GM19438 (cell line): ENCODE measurements around the gene KLHL3.
A peak's percentile ranks its signal among the peaks of the same experiment; 100 is the strongest.

ENCODE experiments used
- ATAC-seq: cut with Tn5 transposase; IDR thresholded peaks from one replicate; pipeline ENCODE4 v1.9.1; 2021; ENCODE audit warnings: low read depth; ENCODE audit not compliant: unreplicated experiment

The KLHL3 gene

DNA sequence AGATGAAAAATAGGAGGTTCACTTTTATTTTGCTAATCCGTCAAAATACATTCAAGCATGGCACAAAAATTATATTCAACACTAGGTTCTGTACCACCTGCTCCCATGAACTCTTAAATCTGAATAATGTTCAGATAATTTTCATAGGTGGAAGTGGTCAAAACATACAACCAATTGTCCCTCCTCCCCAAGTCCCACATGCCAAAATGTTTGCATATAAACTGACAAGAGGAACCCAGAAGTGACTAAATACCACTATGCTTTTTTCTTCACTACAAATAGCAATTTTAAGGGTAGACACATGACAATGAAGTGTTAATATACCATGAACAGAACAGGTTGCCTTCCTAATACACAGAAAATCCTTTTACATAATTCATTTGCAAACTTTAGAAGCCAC is 14.5 kb upstream of the KLHL3 start:
- ATAC-seq, result no peak

DNA sequence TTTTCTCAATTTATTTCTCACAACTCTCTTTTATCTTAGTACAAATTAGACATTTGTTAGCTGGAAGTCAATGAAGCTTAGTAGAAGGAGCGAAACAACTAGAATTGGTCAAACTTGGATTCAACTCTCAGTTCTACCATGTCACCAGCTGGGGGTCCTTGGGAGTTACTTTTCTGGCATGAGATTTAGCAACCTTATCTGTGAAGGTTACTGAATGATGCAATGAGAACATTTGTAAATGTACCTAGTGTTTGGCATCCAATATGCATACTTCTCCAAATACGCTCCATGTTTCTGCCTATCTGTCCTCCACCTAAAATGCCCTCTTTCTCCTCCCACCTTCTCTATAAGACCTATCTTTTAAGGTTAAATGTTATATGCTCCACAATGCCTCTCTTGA is 12.0 kb upstream of the KLHL3 start:
- no peak for ATAC-seq

DNA sequence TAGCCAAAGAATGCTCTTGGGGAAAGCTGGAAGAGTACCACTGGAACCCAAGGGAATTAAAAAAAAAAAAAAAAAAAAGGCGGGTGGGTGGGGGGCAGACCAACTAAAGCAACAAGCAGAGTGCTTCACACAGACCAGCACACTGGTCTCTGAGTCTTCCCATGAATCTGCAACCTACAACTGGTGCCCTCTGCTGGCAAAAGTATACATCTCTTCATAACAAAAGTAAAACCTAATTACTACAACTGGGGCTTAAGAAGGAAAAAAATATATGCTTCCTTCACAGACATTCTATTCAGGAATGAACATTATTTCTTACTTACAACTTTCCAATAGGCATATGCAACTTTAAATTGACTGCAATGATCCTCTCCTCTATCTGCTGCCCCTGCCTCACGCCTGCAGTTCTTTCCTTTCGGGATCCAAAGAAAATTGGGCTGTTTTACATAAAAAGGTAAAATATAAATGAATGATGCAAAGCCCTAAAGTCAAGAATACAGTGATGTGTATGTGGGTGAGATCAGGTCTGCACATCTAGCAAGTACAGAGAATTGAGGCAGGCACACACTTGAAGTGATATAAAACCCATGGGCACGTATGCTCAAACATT is 7.2 kb upstream of the KLHL3 start:
- ATAC-seq, result peak; percentile 69

DNA sequence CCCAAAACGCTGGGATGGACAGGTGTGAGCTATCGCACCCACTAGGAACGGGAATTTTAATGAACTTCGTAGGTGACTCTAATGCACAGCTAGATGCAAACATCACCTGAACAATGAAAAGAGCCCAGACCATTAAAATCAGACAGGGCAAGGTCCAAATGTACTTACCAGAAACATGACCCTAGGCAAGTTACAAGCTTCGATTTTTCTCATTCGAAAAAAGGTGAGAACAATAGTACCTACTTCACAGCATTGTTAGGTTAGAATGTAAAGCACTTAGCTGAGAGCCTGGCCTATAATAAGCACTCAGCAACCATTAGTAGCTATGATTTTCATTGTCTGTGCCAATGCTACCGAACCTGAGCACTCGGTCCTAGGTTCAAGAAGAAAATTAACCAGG is 5.8 kb upstream of the KLHL3 start:
- ATAC-seq, result no peak

DNA sequence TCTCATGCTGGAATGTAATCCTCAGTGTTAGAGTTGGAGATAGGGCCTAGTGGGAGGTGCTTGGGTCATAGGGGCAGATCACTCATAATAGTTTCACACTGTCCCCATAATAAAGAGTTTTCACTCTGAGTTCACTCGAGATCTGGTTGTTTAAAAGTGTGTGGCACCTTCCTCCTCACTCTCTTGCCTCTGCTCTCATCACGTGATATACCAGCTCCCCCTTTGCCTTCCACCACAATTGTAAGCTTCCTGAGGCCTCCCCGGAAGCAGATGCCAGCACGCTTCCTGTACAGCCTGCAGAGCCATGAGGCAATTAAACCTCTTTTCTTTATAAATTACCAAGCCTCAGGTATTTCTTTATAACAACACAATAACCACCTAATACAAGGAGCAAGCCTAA is 3.8 kb upstream of the KLHL3 start:
- no peak for ATAC-seq

DNA sequence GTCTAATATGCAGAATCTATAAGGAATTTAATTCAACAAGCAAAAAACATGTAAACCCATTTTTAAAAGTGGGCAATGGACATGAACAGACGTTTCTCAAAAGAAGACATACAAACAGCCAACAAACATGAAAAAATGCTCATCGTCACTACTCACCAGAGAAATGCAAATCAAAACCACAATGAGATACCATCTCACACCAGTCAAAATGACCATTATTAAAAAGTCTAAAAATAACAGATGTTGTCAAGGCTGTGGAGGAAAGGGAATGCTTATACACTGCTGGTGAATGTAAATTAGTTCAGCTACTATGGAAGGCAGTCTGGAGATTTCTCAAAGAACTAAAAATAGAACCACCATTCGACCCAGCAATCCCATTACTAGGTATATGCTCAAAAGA is 3.1 kb upstream of the KLHL3 start:
- no peak for ATAC-seq

DNA sequence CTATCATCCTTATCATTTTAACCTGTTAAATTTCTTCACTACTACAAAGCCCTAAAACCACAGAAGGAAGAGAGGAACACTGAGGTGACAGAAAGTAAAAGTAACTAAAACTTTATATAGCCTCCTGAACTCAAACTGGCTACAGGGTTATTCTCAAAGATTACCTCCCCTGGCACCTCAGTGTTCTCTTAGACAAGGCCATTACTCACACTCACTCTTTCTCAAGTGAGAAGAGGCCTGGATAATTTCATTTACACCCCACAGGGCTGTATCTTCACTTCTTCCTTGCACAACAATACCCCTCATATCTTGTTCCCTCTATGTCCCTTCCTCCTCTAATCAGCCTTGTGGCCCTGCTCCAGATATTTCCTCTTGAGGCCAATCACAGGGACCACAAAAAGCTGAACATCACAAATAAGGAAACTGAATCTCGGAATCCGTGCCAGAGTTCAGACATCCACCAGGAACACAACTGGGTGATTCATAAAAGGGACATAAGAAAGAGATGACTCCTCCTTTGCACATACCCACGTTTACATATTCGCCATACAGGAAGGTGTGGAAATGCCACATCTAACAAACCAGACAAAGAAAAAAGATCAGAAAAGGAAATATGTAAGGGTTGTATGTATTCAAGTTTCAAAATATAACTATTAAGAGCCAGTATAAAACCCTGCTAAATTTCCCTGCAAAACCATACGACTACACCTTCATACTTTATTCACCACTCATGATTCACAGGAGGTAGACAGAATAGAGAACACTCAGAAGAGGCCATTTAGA is 1.7 kb upstream of the KLHL3 start:
- no peak for ATAC-seq

DNA sequence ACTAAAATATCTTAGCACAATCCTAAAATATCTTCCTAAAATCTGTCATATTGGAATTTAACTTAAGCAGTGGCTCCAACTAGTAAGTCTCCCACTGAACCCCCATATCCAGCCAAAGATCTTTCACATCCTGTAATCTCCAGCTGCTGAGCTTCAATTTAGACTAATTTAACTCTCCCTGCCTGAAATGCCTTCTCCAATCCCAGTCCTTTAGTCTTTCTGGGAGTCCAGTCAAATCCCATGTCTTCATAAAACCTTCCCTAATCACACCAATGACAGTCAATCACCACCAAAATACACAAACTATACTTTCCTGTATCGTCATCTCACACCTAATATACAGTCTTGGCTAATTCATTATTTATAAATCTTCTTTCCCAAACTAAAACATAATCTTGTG is 607 bp upstream of the KLHL3 start:
- no peak for ATAC-seq

DNA sequence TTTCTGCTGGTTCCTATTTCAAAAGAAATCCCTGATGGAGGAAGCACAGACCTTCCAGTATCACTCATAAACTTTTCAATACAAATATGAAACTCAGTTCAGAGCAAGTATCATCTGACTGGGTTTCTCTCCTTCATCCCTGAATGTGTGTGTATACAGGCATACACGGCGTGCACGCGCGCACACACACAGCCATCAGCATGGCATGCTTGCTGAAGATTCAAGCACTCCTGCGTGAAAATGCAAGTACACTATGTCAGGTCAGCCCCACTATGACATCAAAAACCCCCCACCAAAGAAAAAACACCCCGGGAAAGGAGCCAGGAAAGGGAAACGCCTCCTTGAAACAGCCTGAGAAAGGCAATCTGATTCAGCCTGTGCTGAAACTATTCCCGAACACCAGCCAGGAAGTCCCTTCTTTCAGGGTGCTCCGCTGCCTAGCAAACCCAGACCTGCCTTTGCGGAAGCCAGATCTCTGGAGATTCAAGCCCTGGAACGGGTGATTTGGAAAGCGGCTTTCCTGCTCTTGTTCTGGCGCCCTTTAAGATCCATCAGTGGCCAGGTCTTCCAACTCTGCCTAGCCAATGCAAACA is 831 bp downstream of the KLHL3 start:
- peak; percentile 38 for ATAC-seq

DNA sequence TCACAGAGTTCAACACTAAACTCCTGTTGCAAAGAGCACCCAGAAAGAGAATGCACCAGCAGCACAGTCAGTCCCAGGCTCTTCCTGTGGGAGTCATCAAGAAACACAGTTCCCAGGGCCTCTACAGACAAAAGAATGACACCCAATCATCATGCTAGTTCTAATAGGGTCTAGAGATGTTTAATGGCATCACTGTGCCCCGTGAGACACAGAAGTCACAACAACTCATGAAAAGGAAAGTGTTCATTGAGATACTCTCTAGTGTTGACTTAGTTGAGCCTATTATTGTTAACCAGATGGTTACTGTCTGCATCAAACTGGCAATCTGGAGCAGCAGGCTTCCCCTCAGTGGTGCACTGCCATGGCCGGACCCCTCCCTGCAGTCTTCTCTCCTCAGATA is 1.6 kb downstream of the KLHL3 start:
- no peak for ATAC-seq

DNA sequence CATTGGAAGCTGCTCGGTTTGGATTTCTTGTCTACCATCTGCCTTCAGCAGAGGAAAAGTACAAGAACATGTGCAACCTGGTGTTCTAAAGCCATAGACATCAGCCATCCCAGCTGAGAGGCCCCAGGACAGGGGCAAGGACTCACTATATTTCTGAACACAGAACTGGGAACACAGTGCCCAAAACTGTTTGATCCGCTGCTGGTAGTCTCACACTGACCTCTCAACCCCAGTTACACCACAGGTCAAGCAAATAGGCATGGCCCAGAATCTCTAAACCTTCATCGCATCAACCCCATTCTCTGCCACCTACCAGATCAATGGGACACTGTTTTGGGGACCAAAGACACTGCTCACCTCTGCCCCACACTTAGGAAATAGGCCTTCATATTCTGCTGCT is 2.0 kb downstream of the KLHL3 start:
- ATAC-seq, result no peak

DNA sequence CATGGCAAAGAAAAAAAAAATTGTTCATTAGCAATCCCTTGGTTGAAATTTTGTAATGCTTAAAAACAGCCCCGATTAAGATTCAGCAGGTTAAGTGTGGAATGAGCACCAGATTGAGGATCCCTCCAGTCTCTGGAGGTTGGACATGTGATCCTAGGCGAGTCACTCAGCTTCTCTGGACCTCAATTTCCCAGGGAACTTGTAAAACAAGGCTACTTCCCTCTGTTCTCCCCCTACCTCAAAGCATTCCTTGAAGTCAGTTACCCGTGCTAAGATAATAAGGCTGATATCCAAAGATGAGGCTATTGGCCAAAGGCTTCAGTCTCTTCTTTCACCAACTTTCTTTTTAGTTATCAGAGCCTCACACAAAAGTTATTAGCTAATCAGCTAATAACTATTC is 2.9 kb downstream of the KLHL3 start:
- ATAC-seq, result no peak

DNA sequence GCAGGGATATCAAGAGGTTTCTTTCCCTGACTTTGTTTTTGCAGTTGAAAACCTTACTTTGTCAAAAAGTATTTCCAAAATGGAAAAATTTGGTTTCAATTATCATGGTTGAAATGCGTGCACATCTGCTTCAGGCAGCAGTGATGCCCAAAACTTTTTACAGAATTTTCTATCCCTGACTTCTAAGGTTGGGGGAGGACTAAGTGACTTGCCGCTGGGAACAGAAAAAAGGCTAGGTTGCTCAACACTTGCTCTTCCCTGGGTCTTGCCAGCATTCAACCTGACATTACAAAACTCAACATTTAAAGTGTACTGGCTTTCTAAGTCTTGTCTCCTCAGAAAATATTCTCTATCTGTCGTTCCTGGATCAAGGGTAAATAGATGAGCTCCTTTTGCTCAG is 4.7 kb downstream of the KLHL3 start:
- ATAC-seq, result no peak

DNA sequence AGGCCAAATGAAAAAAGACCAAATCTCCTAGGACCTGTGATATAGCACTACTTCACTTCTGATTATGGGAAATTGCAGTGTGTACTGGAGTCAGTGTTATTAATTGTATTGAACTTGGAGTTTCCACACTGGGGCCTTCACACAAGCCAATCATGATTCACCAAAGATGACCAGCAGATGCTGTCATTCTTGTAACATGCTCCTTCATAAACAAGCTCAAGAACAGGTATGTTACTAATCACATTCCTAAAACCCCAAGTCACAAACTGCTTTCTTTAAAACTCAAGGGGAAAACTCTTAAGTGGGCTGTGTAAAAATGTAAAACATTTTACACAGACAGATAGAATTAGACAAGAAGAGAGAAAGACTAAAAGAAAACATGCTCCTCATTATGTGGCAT is 5.6 kb downstream of the KLHL3 start:
- no peak for ATAC-seq

DNA sequence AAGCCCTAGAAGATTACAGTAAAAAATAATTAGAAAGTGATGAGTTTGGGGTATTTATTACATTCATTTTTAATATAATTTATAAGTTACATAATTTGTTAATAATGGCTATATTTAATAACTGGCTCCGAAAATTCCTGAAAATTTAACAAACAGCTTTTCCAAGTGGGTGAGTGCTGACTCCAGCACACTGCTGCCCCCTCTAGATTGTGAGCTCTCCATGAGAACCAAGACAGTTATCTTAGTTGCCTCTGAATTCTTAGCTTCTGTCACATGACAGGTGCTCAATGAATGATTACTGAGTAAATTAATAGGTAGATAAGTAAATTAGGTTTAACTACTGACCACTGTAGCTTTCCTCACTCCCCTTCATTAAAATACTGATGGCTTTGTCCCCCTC is 7.8 kb downstream of the KLHL3 start:
- no peak for ATAC-seq

DNA sequence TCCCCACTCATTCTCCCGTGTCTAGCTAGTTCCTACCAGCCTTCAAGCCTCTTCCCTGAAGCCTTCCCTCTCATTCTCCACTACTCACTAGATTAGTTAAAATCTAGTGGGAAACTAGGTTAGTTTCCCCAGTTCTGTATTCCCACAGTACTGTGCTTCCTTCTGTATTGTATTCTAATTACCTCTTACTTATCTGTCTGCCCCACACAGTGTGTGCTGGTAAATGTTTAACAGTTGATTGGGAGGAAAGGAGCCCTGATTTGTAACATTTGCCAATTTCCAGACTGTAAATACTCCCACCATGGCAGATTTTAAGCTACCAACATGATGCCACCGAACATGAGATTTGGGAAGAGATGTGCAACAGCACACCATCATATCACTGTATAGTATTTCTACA is 8.3 kb downstream of the KLHL3 start:
- no peak for ATAC-seq

DNA sequence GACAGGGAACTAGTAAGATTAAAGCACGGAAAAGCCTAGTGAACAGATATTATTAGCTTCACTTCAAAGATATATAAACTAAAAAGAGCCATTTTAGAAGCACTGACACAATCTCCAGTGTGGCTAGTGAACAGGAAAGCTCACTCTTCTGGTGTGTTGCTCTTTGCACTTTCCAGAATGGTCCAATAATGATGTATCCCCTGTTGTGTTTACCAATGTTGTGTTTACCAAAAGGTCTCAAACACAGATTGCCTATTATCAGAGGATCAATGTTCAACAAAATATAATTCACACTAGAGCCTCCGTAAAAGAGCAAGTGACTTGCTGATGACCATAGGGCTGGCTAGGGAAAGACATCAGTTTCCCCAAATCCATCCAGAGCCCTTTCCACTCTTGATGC is 11.6 kb downstream of the KLHL3 start:
- ATAC-seq, result no peak

DNA sequence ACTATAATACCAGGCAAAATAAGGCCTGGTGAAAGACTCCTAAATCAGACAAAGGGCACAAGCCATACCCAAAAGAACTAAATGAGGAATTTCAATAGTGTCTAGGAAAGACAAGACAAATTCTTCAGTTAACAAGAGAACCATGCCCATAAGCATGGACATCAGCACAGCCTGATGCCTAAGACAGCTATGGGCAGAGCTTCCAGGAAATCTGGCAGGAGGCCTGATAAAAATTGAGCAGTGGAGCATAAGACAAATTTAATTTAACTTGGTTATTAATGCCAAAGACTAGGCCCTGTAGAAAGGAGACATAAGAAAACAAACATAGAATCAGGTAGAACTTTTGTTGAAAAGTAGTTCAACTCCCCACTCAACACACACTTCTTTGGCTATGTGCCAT is 17.3 kb downstream of the KLHL3 start:
- ATAC-seq, result no peak

DNA sequence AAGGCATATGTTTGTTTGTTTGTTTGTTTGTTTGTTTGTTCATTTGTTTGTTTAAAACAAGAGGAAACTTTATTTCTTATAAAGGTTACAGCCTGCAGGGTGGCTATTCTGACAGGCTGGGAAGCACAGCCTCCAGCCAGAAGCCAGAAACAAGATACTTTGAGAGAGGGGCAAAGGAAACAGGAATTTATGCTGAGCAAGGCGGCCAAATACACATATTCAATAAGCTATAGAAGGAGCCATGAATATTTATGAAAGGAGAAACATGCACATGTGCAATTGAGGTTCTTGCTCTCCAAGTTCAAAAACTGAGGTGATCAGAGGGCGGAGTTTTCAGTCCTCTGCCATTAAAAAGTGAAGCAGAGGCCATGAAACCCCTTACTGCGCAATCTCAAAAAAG is 19.6 kb downstream of the KLHL3 start:
- ATAC-seq, result no peak

DNA sequence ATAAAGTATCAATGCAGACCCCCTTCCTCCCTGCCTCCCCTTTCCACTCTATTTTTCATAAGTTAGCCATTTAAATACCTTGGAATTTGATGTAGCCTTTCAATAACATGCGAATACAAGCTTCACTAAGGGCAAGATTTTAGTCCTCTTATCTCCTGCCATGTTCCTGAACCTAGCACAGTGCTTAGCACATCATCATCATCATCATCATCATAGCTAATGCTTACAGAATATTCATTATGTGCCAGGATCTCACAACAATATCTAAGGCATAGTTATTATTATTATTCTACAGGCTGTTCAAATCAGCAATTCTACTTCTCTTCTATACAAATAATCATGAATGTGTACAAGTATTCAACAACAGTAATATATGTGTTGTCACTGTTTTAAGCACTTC is 20.4 kb downstream of the KLHL3 start:
- ATAC-seq, result no peak

DNA sequence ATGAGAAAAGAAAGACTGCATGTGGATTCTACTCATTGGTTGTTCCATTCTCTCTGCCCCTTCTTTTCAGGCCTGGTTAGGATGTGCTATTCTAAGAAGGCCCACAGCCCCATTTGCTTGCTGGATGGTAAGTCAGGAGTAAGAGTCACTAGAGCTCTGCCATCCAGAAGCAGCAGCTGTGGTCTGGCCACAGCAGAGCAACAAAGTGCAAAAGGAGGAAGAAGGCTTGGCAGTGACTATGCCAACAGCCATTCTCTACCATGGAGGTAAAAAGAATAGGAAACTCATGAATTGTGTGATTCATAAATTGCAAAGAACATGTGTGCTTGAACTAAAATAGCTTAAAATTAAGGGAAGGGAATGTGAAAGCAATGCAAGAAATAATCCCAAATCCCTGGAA is 20.9 kb downstream of the KLHL3 start:
- no peak for ATAC-seq

DNA sequence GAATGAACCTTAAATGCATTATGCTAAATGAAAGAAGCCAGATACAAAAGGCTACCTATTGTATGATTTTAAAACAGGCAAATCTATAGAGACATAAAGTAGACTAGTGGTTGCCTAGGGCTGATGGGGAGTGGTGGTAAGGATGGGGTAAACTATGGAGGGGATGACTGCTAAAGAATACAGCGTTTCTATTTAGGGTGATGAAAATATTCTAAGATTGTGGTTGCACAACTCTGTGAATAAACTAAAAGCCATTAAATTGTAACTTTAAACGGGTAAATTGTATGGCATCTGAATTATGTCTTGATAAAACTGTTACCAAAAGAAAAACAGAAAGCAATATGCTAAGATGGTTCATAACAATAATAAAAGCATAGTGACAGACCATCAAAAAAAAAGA is 21.4 kb downstream of the KLHL3 start:
- ATAC-seq, result no peak
